Measurements from ENCODE around the gene USO1. TPM values are rescaled to one million over a fixed set of nuclear protein-coding genes. Genes with fewer than 3 reads are reported as not detected.

The USO1 gene
- total RNA-seq, 6 donors from 2014 or later: 23.7 to 111 (median 54.3) TPM

DNA sequence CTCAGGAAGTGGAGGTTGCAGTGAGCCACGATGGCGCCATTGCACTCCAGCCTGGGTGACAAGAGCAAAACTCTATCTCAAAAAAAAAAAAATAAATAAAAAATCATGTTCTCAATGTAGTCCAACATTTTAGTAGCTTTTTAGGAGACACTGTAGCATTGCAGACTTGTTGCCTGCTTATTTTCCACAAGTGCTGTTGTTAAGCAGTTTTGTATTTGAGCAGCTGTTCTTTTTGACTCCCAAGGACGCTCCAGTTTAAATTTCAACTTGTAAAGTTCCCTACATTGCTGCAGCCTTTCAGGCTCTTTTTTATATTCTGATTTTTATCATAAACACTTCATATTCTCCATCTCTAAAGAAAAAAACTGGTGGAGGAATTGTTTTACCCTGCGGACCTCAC lies 94.7 kb downstream of the USO1 start:
- 71 to 73% methylated on average over 4 of the region's 4 CpGs for WGBS, 2 donors
- TF ChIP-seq, protein P1, sequence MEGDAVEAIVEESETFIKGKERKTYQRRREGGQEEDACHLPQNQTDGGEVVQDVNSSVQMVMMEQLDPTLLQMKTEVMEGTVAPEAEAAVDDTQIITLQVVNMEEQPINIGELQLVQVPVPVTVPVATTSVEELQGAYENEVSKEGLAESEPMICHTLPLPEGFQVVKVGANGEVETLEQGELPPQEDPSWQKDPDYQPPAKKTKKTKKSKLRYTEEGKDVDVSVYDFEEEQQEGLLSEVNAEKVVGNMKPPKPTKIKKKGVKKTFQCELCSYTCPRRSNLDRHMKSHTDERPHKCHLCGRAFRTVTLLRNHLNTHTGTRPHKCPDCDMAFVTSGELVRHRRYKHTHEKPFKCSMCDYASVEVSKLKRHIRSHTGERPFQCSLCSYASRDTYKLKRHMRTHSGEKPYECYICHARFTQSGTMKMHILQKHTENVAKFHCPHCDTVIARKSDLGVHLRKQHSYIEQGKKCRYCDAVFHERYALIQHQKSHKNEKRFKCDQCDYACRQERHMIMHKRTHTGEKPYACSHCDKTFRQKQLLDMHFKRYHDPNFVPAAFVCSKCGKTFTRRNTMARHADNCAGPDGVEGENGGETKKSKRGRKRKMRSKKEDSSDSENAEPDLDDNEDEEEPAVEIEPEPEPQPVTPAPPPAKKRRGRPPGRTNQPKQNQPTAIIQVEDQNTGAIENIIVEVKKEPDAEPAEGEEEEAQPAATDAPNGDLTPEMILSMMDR (IDR thresholded peaks at IDR 0.05): no peak
- TF ChIP-seq POLR2A (IDR thresholded peaks at IDR 0.05) (no peak), POLR2AphosphoS5 (IDR thresholded peaks at IDR 0.05) (no peak), EP300 (IDR thresholded peaks at IDR 0.05) (no peak)
- no peak for DNase-seq
- ATAC-seq (ENCODE audit: low FRiP score in 2 of 2): no peak
- no peak overlapping the region for H3K27ac ChIP-seq
- peaks cover 5 to 19% (median 13%) of the 10 kb centered on the region in 4 donors for H3K36me3 ChIP-seq
- H3K27me3 ChIP-seq: no peaks in the 10 kb centered on the region
- H3K4me3 ChIP-seq: no peak overlapping the region
- H3K9me3 ChIP-seq: no peaks in the 10 kb centered on the region
- H3K4me1 ChIP-seq: no peaks in the 10 kb centered on the region

GRCh38 chr4:75820197-75820596 lies 95.8 kb downstream of the USO1 start:
- no peaks in the 10 kb centered on the region for H3K27me3 ChIP-seq
- DNase-seq: no peak
- H3K4me3 ChIP-seq: no peak overlapping the region
- H3K36me3 ChIP-seq: peaks cover 0 to 8% (median 3%) of the 10 kb centered on the region in 4 donors
- H3K4me1 ChIP-seq: no peaks in the 10 kb centered on the region
- no peaks in the 10 kb centered on the region for H3K9me3 ChIP-seq
- H3K27ac ChIP-seq: no peak overlapping the region
- ATAC-seq (ENCODE audit: low FRiP score in 2 of 2): no peak
- TF ChIP-seq POLR2A (IDR thresholded peaks at IDR 0.05) (no peak), POLR2AphosphoS5 (IDR thresholded peaks at IDR 0.05) (no peak), EP300 (IDR thresholded peaks at IDR 0.05) (no peak)
- TF ChIP-seq, protein P1 (IDR thresholded peaks at IDR 0.05): no peak
- WGBS, 2 donors: 37 to 43% methylated on average over 2 of the region's 2 CpGs

DNA sequence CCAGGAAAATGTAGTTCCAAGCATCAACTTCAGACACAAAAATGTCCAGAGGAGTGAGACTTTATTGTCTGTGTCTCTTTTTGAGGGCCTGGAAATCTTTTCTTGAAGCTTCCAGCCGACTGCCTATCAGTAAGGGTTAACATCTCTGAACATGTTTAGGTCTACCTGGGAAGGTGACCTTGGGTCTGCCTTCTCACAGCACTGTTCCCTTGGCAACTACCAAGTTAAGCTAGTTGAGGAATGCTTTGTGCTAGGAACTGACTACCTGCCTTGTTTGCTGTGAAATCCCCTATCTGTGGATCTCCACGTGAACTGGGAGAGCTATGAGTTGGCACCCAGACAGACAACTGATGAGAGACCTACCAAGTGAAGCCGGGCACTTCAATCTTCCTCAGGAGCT lies 96.3 kb downstream of the USO1 start:
- no peaks in the 10 kb centered on the region for H3K27me3 ChIP-seq
- DNase-seq (no peak), ATAC-seq (ENCODE audit: low FRiP score in 2 of 2) (no peak)
- no peak overlapping the region for H3K4me3 ChIP-seq
- WGBS, 2 donors: 73% methylated on average over 3 of the region's 3 CpGs
- no peaks in the 10 kb centered on the region for H3K9me3 ChIP-seq
- peaks cover 0 to 3% (median 0%) of the 10 kb centered on the region in 4 donors for H3K36me3 ChIP-seq
- no peaks in the 10 kb centered on the region for H3K4me1 ChIP-seq
- H3K27ac ChIP-seq: no peak overlapping the region
- TF ChIP-seq EP300 (IDR thresholded peaks at IDR 0.05) (no peak), POLR2AphosphoS5 (IDR thresholded peaks at IDR 0.05) (no peak), POLR2A (IDR thresholded peaks at IDR 0.05) (no peak)
- TF ChIP-seq, protein P1 (IDR thresholded peaks at IDR 0.05): no peak

GRCh38 chr4:75821216-75821615 lies 96.8 kb downstream of the USO1 start:
- no peak overlapping the region for H3K27ac ChIP-seq
- DNase-seq (no peak), ATAC-seq (ENCODE audit: low FRiP score in 2 of 2) (no peak)
- no peaks in the 10 kb centered on the region for H3K27me3 ChIP-seq
- WGBS, 2 donors: 88 to 89% methylated on average over 3 of the region's 3 CpGs
- no peaks in the 10 kb centered on the region for H3K9me3 ChIP-seq
- no peak for TF ChIP-seq EP300 (IDR thresholded peaks at IDR 0.05)
- no peak for TF ChIP-seq POLR2AphosphoS5 (IDR thresholded peaks at IDR 0.05)
- no peak for TF ChIP-seq POLR2A (IDR thresholded peaks at IDR 0.05)
- H3K4me3 ChIP-seq: no peak overlapping the region
- no peaks in the 10 kb centered on the region for H3K4me1 ChIP-seq
- H3K36me3 ChIP-seq: no peaks in the 10 kb centered on the region

DNA sequence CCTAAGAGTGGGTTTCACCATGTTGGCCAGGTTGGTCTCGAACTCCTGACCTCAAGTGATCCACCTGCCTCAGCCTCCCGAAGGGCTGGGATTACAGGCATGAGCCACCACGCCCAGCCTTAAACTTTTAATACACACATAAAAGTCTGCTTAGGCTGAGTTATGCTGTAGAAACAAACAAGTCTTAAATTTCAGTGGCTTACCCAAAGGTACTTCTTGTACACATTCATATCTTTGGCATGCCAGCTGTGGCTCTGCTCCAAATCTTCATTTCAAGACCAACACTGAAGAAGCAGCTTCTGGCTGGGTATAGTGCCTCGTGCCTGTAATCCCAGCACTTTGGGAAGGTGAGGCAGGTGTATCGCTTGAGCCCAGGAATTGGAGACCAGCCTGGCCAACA lies 97.6 kb downstream of the USO1 start:
- TF ChIP-seq EP300 (IDR thresholded peaks at IDR 0.05): no peak
- TF ChIP-seq POLR2AphosphoS5 (IDR thresholded peaks at IDR 0.05): no peak
- TF ChIP-seq, protein P1 (IDR thresholded peaks at IDR 0.05): no peak
- no peak for TF ChIP-seq POLR2A (IDR thresholded peaks at IDR 0.05)
- H3K4me3 ChIP-seq: no peak overlapping the region
- ATAC-seq (ENCODE audit: low FRiP score in 2 of 2) (no peak), DNase-seq (no peak)
- H3K9me3 ChIP-seq: no peaks in the 10 kb centered on the region
- 62 to 87% methylated on average over 2 to 5 of the region's 5 CpGs for WGBS, 2 donors
- H3K27ac ChIP-seq: no peak overlapping the region
- H3K36me3 ChIP-seq: no peaks in the 10 kb centered on the region
- H3K4me1 ChIP-seq: no peaks in the 10 kb centered on the region
- no peaks in the 10 kb centered on the region for H3K27me3 ChIP-seq
